OCI-LY3 (cell line): ENCODE results near the gene TNS1.

Source experiments
- EZH2phosphoT487 ChIP-seq: fragments of 200-600 bp; shearing (Covaris generic); IDR thresholded peaks from 2 replicates; pipeline ENCODE4 v1.6.1; 2018; ENCODE audit warnings: antibody characterized with exemption, mixed run types, low read depth
- TF ChIP-seq, protein P1 (sequence below): fragments of 200-600, 300-600 bp; sonication (generic); IDR thresholded peaks from 2 replicates; pipeline ENCODE4 v1.5.1; 2014; ENCODE audit warnings: antibody characterized with exemption, low read length, low read depth

DNA sequence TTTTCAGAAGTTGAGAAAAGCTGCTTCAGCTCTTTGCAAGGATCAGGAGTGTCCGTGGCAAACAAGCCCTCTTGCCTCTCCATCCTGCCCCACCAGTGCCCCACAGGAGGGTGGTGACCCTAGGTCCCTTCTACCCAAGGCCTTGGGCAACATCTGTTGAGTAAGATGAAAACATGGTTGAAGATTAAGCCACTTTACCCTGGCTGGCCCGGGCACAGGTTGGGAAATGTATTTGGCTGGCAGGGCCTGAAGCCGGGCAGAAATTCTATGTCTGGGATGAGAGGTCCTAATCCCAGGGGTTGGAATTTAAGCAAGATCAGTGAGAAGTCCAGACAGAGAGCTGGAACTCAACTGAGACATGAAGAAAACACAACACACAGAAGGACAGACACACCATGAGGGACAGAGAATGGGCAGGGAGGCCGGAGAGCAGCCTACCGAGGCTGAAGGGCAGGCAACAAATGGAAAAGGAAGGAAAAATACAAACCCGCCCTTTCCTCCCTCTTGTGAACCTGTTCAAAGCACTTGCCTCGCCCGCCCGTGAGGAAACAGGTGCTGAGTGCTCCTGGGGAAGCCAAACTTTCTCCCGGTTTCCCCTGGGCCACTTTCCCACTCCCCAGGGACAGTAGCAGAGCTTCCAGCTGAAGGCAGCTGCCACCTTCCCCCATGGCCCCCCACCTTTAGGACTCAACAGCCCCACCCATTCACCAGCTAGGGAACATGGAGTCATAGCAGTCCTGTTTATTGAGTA, 86.1 kb downstream of the TNS1 start:
- TF ChIP-seq, protein P1, sequence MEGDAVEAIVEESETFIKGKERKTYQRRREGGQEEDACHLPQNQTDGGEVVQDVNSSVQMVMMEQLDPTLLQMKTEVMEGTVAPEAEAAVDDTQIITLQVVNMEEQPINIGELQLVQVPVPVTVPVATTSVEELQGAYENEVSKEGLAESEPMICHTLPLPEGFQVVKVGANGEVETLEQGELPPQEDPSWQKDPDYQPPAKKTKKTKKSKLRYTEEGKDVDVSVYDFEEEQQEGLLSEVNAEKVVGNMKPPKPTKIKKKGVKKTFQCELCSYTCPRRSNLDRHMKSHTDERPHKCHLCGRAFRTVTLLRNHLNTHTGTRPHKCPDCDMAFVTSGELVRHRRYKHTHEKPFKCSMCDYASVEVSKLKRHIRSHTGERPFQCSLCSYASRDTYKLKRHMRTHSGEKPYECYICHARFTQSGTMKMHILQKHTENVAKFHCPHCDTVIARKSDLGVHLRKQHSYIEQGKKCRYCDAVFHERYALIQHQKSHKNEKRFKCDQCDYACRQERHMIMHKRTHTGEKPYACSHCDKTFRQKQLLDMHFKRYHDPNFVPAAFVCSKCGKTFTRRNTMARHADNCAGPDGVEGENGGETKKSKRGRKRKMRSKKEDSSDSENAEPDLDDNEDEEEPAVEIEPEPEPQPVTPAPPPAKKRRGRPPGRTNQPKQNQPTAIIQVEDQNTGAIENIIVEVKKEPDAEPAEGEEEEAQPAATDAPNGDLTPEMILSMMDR, result no peak
- TF ChIP-seq EZH2phosphoT487, result no peak
